Amniotic stem cell (primary cell): ENCODE measurements around the gene TUBA8.
"Not testable (repeated sequence)": the region's sequence is repeated elsewhere in the genome, so short reads cannot be mapped to it uniquely, and the experiment has no call there.

Source experiments
- DNase-seq: peaks from one replicate; lab custom pipeline; 2025; lab: John Stamatoyannopoulos, UW

TUBA8 gene

DNA sequence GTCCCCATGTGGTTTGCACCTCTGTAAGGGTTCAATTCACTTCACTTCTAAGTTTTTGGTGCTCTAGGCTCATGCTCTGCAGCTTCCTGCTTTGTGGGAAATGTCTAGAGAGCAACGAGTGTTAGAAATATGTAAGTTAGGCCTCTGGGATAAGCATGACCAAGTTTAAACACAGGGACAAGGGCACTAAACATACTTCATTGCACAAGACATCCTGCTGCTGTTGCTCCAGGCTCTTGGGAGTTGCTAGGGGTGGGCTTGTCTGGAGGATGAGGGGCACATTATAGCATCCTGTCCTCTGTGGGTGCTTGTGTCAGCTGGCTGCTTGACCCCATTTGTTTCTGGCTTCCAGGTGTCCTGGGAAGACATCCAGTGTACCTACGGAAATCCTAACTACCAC is 62.8 kb downstream of the TUBA8 start:
- DNase-seq: not testable (repeated sequence)
